Amygdala (tissue), 56 donors: ENCODE results near the gene HRH2.

ENCODE experiments used
- DNase-seq, 56 donors: peaks; one replicate each; lab custom pipeline; 2025; lab: John Stamatoyannopoulos, UW

The HRH2 gene

DNA sequence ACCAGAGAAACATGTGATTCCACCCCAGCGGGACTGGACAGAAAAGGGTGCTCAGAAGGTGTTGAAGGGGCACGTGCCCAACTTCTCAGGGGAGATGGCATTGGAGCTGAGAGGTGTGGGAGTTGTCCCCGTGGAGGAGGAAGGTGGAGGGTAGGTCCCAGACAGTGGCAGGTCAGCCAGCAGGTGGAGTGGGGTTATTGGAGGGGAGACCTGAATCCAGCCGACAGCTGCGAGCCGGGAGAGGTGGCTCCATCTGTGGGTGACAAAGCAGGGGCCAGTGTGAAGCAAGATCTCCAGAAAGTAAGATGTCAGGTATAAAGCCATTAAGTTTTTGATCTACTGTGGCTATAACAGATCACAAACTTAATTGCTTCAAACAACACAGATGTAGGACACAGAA is 75.1 kb downstream of the HRH2 start:
- DNase-seq = no peak

DNA sequence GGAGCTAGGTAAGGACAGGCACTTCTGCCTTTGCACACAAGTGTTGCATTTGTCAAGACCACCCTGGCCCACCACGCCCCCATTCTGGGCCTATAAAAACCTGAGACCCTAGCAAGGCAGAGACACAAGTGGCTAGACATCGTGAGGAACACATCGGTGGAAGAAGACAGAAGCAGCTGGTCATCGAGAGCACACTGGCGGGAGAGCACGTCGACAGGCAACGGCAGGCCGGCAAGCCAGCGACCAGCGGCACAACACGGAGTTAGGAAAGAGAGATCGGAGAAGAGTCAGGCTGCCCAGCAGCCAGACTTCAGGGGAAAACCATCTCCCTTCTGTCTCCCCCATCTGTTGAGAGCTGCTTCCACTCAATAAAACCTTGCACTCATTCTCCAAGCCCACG is 76.1 kb downstream of the HRH2 start:
- no peak for DNase-seq

DNA sequence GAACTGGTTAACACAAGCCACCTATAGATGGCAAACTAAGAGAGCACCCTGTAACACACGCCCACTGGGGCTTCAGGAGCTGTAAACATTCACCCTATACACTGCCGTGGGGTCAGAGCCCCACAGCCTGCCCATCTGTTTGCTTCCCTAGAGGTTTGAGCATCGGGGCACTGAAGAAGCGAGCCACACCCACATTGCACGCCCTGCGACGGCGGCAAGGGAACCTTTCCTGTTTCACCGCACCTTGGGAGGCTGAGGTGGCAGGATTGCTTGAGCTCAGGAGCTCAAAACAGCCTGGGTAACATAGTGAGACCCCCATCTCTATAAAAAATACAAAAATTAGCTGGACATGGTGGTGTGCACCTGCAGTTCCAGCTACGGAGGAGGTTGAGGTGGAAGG is 76.6 kb downstream of the HRH2 start:
- DNase-seq = no peak

- no peak for DNase-seq
These were observed 77.8 kb downstream of the HRH2 start for GRCh38 chr5:175735701-175736100.

DNA sequence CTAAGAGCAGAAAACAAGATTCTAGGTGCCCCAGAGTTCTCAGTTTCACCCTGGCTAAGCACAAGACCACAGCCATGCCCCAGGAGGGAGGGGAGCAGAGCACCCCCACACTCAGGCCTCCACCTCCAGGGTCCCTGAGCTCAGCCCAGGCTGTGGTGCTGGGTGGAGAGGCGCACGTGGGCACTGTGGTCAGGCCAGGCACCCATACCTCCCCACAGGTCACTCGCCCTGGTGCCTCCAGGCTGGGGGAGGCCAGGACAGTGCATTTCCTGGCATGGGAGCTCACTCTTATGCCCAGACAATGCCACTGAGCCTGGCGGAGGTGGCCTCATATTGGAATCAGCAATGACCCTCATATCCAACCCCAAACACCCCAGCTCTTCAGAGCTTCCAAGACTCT is 78.8 kb downstream of the HRH2 start:
- DNase-seq = no peak

- no peak for DNase-seq
These were observed 79.6 kb downstream of the HRH2 start for GRCh38 chr5:175737481-175737880.

- no peak for DNase-seq
These were observed 80.3 kb downstream of the HRH2 start for GRCh38 chr5:175738126-175738525.

DNA sequence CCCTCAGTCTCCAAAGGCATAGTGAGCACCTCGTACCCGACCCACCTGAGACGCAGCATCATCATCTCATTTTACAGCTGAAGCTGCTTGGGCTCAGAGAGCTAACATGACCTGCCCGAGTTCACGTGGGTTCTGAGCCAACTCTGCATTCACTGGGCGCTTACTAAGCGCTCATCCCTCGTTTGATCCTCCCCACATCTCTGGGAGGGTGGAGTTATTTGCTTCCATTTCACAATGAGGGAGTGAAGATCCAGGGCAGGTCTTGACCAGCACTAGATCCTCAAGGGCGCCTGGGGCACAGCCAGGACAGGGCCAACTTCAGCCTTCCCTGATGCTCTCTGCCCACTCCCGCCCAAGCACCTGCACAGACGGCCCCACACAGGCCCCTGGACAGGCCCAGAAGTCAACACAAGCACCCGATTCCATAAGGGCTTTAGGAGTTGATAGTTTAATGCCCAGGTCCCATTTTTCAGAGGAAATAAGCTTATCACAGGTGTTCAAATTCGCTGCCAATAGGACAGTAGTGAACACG is 80.8 kb downstream of the HRH2 start:
- no peak for DNase-seq

GRCh38 chr5:175740014-175740413 is 82.1 kb downstream of the HRH2 start:
- DNase-seq = peak in 3 of 56 donors; percentile 14 to 59 (median 24)

DNA sequence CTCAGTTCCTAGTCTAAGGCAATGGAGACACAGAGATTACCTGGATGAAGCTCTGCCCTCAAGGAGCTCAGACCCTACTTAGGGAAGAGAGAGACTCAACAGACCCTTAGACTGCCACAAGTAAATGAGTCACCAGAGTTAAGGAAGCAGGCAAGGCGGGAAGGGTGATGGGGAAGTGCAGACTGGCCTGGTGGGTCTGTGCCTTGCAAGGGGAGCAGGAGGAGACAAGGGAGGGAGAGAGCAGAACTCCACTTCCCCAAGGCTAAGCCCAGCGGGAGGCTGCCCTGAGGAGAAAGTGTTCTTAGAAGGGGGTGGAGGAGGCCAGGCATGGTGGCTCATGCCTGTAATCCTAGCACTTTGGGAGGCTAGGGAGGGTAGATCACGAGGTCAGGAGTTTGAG is 83.7 kb downstream of the HRH2 start:
- no peak for DNase-seq

GRCh38 chr5:175742290-175742994 is 84.6 kb downstream of the HRH2 start:
- no peak for DNase-seq

- no peak for DNase-seq
These were observed 85.9 kb downstream of the HRH2 start for GRCh38 chr5:175743676-175744210.

DNA sequence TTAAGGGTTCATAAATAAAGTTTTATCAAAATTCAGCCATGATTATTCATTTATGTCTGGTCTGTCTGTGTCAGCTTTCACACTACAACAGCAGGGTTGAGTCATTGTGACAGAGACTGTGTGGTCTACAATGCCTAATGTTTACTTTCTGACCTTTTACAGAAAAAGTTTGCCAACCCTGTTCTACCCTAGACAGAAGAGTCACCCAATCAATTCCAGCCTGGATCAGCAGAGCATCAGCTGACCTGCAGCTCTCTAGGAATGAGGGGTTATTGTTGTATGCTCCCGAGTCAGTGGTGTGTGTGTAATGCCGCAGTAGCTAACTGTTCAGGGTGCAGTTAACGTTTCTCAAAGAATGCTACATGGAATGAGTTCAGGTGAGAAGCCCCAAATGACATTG is 87.3 kb downstream of the HRH2 start:
- no peak for DNase-seq

GRCh38 chr5:175746851-175747250 is 89.0 kb downstream of the HRH2 start:
- DNase-seq = peak in 23 of 56 donors; percentile 7 to 66 (median 27)

DNA sequence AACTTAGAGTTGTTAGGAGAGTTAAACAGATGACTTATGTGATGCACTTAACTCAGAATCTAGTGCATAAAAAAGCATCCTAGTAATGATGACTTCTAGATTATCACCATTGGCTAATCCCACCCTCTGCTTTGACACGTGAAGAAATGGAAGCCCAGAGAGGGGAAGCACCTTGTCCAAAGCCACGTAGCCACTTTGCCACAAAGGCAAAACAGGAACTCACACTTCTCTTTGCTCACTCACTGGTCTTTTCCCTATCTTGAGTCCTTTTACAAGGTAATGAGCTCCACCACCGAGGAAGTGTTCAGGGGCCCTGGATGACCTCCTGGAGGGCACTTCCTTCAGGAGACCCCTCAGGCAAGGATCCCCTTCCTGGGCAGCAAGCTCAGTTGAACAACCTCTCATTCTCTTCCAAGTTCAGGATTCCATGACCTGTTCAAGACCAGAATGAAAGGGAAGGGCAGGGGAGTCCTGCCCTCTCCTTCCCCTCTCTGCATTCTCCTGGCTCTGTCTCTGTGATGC is 89.7 kb downstream of the HRH2 start:
- no peak for DNase-seq

GRCh38 chr5:175748650-175749049 is 90.8 kb downstream of the HRH2 start:
- no peak for DNase-seq

GRCh38 chr5:175749591-175749990 is 91.7 kb downstream of the HRH2 start:
- DNase-seq = no peak

- DNase-seq = peak in 6 of 56 donors; percentile 15 to 53 (median 24)
These were observed 92.7 kb downstream of the HRH2 start for GRCh38 chr5:175750511-175750931.

GRCh38 chr5:175751369-175751768 is 93.5 kb downstream of the HRH2 start:
- DNase-seq = no peak

DNA sequence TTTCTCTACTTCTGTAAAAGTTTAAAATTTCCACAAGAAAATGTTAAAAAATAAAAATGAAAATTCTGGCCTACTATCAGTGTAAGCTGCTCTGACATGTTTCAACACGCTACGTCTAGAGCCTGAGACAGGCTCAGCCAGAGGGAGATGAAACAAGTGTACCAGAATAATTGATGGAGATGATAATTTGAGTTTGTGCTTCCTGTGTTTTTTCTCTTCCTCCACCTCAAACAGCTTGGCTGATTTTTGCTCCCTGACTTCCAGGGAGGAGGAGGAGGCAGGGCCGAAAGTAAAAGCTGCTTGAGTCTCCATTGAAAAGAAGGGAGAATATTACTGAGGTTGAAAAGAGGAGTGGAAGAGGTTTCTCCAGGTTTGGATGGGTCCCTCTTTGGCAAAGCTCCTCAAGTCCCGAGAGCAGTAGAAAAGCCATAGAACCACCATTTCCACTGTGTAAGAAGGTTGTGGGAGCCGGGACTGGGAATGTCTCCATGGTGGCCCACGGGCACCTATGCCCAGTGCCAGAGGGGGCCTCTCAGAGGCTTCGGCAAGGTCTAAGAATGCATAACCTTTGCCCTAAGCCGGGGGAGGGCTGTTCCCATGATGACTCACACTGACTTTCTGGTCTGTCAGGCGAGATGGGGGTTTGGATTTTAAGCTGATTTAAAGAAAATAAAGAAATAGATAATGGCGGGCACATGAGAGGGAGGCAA is 95.1 kb downstream of the HRH2 start:
- no peak for DNase-seq
